ENCODE results near the gene CLDN2.

GRCh38 chrX:106936246-106936645 lies 16.0 kb downstream of the CLDN2 start:
- TF ChIP-seq EZH2 (IDR thresholded peaks at IDR 0.05) (no peak), CTCF (IDR thresholded peaks at IDR 0.05) (no peak)
